ENCODE data around the gene AGPAT4.
"Not testable (repeated sequence)": the region's sequence is repeated elsewhere in the genome, so short reads cannot be mapped to it uniquely, and the experiment has no call there.

AGPAT4 gene

GRCh38 chr6:161132384-161132783, 141.5 kb downstream of the AGPAT4 start:
- Histone ChIP-seq H3K4me3 (ENCODE audit: low read length) (no peak overlapping the region), H3K4me1 (ENCODE audit: insufficient read depth, low read length) (no peaks in the 10 kb centered on the region), H3K27ac (ENCODE audit: low read length) (no peak overlapping the region), H3K9ac (ENCODE audit: low read depth, low read length) (no peak overlapping the region), H3K27me3 (ENCODE audit: insufficient read depth, low read length) (no peaks in the 10 kb centered on the region), H3K9me3 (ENCODE audit: insufficient read depth, low read depth, low read length) (peaks cover 21% of the 10 kb centered on the region; the same call in 1 of the 2 replicates), H3K36me3 (ENCODE audit: insufficient read depth, low read depth, low read length) (peaks cover 56% of the 10 kb centered on the region)

- Histone ChIP-seq H3K9ac (ENCODE audit: low read depth, low read length) (no peak overlapping the region), H3K36me3 (ENCODE audit: insufficient read depth, low read depth, low read length) (peaks cover 58% of the 10 kb centered on the region), H3K9me3 (ENCODE audit: insufficient read depth, low read depth, low read length) (peaks cover 29% of the 10 kb centered on the region), H3K4me1 (ENCODE audit: insufficient read depth, low read length) (no peaks in the 10 kb centered on the region), H3K27me3 (ENCODE audit: insufficient read depth, low read length) (no peaks in the 10 kb centered on the region), H3K4me3 (ENCODE audit: low read length) (no peak overlapping the region), H3K27ac (ENCODE audit: low read length) (no peak overlapping the region)
These were observed 142.7 kb downstream of the AGPAT4 start for GRCh38 chr6:161130967-161131766.

DNA sequence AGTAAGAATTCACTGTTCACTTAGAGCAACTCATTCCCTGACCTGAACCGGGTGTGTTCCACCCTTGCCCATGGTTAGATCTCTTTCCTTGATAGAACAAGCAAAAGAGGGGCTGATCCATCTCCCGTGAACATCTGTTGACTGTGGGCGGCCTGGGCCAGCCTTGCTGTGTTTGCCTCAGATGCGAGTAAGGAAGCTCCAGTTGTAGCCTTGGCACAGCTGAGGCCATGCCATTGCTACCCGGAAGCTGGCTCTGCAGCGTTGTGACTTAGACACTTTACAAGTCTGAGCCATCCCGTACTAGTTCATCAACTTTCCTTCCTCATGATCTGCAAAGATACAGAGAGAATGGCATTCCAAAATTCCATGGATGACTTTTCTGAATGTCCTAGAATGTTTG, 143.3 kb downstream of the AGPAT4 start:
- H3K9me3 ChIP-seq (ENCODE audit: insufficient read depth, low read depth, low read length), result peaks cover 36% of the 10 kb centered on the region
- no peaks in the 10 kb centered on the region for H3K27me3 ChIP-seq (ENCODE audit: insufficient read depth, low read length)
- H3K4me3 ChIP-seq (ENCODE audit: low read length), result no peak overlapping the region
- H3K4me1 ChIP-seq (ENCODE audit: insufficient read depth, low read length), result no peaks in the 10 kb centered on the region
- peaks cover 58% of the 10 kb centered on the region for H3K36me3 ChIP-seq (ENCODE audit: insufficient read depth, low read depth, low read length)
- H3K27ac ChIP-seq (ENCODE audit: low read length), result no peak overlapping the region
- H3K9ac ChIP-seq (ENCODE audit: low read depth, low read length), result no peak overlapping the region

GRCh38 chr6:161128680-161129196, 145.1 kb downstream of the AGPAT4 start:
- Histone ChIP-seq H3K9ac (ENCODE audit: low read depth, low read length) (no peak overlapping the region), H3K27me3 (ENCODE audit: insufficient read depth, low read length) (no peaks in the 10 kb centered on the region), H3K9me3 (ENCODE audit: insufficient read depth, low read depth, low read length) (peaks cover 51% of the 10 kb centered on the region), H3K27ac (ENCODE audit: low read length) (no peak overlapping the region), H3K4me1 (ENCODE audit: insufficient read depth, low read length) (no peaks in the 10 kb centered on the region), H3K4me3 (ENCODE audit: low read length) (no peak overlapping the region), H3K36me3 (ENCODE audit: insufficient read depth, low read depth, low read length) (peaks cover 44% of the 10 kb centered on the region)

DNA sequence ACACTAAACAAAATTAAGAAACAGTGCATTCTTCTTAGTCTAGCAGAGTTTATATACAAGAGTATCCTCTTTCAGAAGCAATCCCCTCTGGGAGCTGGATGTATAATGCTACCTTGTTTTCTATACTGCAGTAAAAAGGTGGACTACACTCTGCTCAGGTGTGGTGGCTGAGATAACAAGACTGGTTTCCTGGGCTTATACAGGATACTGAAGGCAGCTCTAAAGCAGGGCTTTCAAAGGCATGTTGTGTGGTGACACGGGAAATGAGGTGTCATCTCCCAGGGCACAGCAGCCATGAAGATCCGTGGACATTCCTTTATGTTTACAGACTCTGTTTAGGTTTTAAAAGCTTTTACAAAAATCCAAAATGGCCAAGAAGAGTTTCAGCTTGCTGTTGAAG, 145.6 kb downstream of the AGPAT4 start:
- Histone ChIP-seq H3K9me3 (ENCODE audit: insufficient read depth, low read depth, low read length) (peaks cover 57% of the 10 kb centered on the region), H3K4me3 (ENCODE audit: low read length) (no peak overlapping the region), H3K27ac (ENCODE audit: low read length) (no peak overlapping the region), H3K27me3 (ENCODE audit: insufficient read depth, low read length) (no peaks in the 10 kb centered on the region), H3K36me3 (ENCODE audit: insufficient read depth, low read depth, low read length) (peaks cover 42% of the 10 kb centered on the region), H3K9ac (ENCODE audit: low read depth, low read length) (no peak overlapping the region), H3K4me1 (ENCODE audit: insufficient read depth, low read length) (no peaks in the 10 kb centered on the region)

- Histone ChIP-seq H3K9ac (ENCODE audit: low read depth, low read length) (no peak overlapping the region), H3K27me3 (ENCODE audit: insufficient read depth, low read length) (no peaks in the 10 kb centered on the region), H3K9me3 (ENCODE audit: insufficient read depth, low read depth, low read length) (peaks cover 65% of the 10 kb centered on the region), H3K4me3 (ENCODE audit: low read length) (no peak overlapping the region), H3K4me1 (ENCODE audit: insufficient read depth, low read length) (no peaks in the 10 kb centered on the region), H3K27ac (ENCODE audit: low read length) (no peak overlapping the region), H3K36me3 (ENCODE audit: insufficient read depth, low read depth, low read length) (peaks cover 46% of the 10 kb centered on the region)
These were observed 146.7 kb downstream of the AGPAT4 start for GRCh38 chr6:161127071-161127740.

DNA sequence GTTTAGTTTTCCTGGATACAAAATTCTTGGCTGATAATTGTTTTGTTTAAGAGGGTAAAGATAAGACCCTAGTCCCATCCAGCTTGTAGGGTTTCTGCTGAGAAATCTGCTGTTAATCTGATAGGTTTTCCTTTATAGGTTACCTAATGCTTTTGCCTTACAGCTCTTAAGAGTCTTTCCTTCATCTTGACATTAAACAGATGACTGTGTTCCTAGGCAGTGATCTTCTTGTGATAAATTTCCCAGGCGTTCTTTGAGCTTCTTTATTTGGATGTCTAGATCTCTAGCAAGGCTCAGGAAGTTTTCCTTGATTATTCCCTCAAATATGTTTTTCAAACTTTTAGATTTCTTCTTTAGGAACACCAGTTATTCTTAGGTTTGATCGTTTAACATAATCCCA, 148.3 kb downstream of the AGPAT4 start:
- peaks cover 48% of the 10 kb centered on the region for H3K36me3 ChIP-seq (ENCODE audit: insufficient read depth, low read depth, low read length)
- H3K4me3 ChIP-seq (ENCODE audit: low read length), result no peak overlapping the region

GRCh38 chr6:161123319-161123718, 150.5 kb downstream of the AGPAT4 start:
- not testable (repeated sequence) for H3K4me1 ChIP-seq (ENCODE audit: insufficient read depth, low read length); H3K27me3 ChIP-seq (ENCODE audit: insufficient read depth, low read length); H3K27ac ChIP-seq (ENCODE audit: low read length); H3K9ac ChIP-seq (ENCODE audit: low read depth, low read length); H3K4me3 ChIP-seq (ENCODE audit: low read length)
- Histone ChIP-seq H3K9me3 (ENCODE audit: insufficient read depth, low read depth, low read length) (peaks cover 73% of the 10 kb centered on the region), H3K36me3 (ENCODE audit: insufficient read depth, low read depth, low read length) (peaks cover 53% of the 10 kb centered on the region)

More for the DNA sequence above, 148.3 kb downstream of the AGPAT4 start:
- Histone ChIP-seq H3K9me3 (ENCODE audit: insufficient read depth, low read depth, low read length) (peaks cover 74% of the 10 kb centered on the region), H3K4me1 (ENCODE audit: insufficient read depth, low read length) (no peaks in the 10 kb centered on the region), H3K27ac (ENCODE audit: low read length) (no peak overlapping the region), H3K27me3 (ENCODE audit: insufficient read depth, low read length) (no peaks in the 10 kb centered on the region), H3K9ac (ENCODE audit: low read depth, low read length) (no peak overlapping the region)

DNA sequence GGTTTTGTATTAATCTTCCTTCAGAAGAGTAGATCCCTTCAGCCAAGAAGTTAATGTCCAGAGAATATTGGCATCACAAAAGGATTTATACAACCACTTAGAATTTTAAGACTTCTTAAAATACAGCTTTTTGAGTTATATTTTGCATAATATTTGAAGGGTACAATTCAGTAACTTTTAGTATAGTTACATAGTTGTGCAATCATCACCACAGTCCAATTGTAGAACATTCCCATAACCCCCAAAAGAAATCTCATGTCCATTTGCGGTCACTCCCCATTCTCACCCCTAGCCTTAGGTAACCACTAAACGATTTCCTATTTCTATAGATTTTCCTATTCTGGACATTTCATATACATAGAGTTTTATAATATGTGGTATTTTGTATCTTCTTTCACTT, 155.9 kb downstream of the AGPAT4 start:
- Histone ChIP-seq H3K4me1 (ENCODE audit: insufficient read depth, low read length) (no peaks in the 10 kb centered on the region), H3K9me3 (ENCODE audit: insufficient read depth, low read depth, low read length) (peaks cover 30% of the 10 kb centered on the region; the same call in 1 of the 2 replicates), H3K4me3 (ENCODE audit: low read length) (no peak overlapping the region), H3K27ac (ENCODE audit: low read length) (no peak overlapping the region), H3K27me3 (ENCODE audit: insufficient read depth, low read length) (no peaks in the 10 kb centered on the region), H3K36me3 (ENCODE audit: insufficient read depth, low read depth, low read length) (peaks cover 81% of the 10 kb centered on the region), H3K9ac (ENCODE audit: low read depth, low read length) (no peak overlapping the region)

- Histone ChIP-seq H3K36me3 (ENCODE audit: insufficient read depth, low read depth, low read length) (peaks cover 86% of the 10 kb centered on the region), H3K27me3 (ENCODE audit: insufficient read depth, low read length) (no peaks in the 10 kb centered on the region), H3K9ac (ENCODE audit: low read depth, low read length) (no peak overlapping the region), H3K9me3 (ENCODE audit: insufficient read depth, low read depth, low read length) (peaks cover 25% of the 10 kb centered on the region; the same call in 1 of the 2 replicates), H3K4me3 (ENCODE audit: low read length) (no peak overlapping the region), H3K4me1 (ENCODE audit: insufficient read depth, low read length) (no peaks in the 10 kb centered on the region), H3K27ac (ENCODE audit: low read length) (no peak overlapping the region)
These were observed 156.6 kb downstream of the AGPAT4 start for GRCh38 chr6:161117308-161117707.

GRCh38 chr6:161116554-161116953, 157.3 kb downstream of the AGPAT4 start:
- Histone ChIP-seq H3K36me3 (ENCODE audit: insufficient read depth, low read depth, low read length) (peaks cover 93% of the 10 kb centered on the region), H3K4me3 (ENCODE audit: low read length) (no peak overlapping the region), H3K27ac (ENCODE audit: low read length) (no peak overlapping the region), H3K9me3 (ENCODE audit: insufficient read depth, low read depth, low read length) (peaks cover 18% of the 10 kb centered on the region; the same call in 1 of the 2 replicates), H3K27me3 (ENCODE audit: insufficient read depth, low read length) (no peaks in the 10 kb centered on the region), H3K4me1 (ENCODE audit: insufficient read depth, low read length) (no peaks in the 10 kb centered on the region), H3K9ac (ENCODE audit: low read depth, low read length) (no peak overlapping the region)

- Histone ChIP-seq H3K36me3 (ENCODE audit: insufficient read depth, low read depth, low read length) (peaks cover 96% of the 10 kb centered on the region), H3K4me3 (ENCODE audit: low read length) (no peak overlapping the region), H3K27ac (ENCODE audit: low read length) (no peak overlapping the region), H3K27me3 (ENCODE audit: insufficient read depth, low read length) (no peaks in the 10 kb centered on the region), H3K9ac (ENCODE audit: low read depth, low read length) (no peak overlapping the region), H3K9me3 (ENCODE audit: insufficient read depth, low read depth, low read length) (peaks cover 10% of the 10 kb centered on the region; the same call in 1 of the 2 replicates), H3K4me1 (ENCODE audit: insufficient read depth, low read length) (no peaks in the 10 kb centered on the region)
These were observed 158.4 kb downstream of the AGPAT4 start for GRCh38 chr6:161115468-161115867.

Measured in iPS-20b (cell line).